ENCODE data around the gene TNPO3.
A peak's percentile ranks its signal among the peaks of the same experiment; 100 is the strongest.
"Not testable (repeated sequence)": the region's sequence is repeated elsewhere in the genome, so short reads cannot be mapped to it uniquely, and the experiment has no call there.

Gene TNPO3

DNA sequence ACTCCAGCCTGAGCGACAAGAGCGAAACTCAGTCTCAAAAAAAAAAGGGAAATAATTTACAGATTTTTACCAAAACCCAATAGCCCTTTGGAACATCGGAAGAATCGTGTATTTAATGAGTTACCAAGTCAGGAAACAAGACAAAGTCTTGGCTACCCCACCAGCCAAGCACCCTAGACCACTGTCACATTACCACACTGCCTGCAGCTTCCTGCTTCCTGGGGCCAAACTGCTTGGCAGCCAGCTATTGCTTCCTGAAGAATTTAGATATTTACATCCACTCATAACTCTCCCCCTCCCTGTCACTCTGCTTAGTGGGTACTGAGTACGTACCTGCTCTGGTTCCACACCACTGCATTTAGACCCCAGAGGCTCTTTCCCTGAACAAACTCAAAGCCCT lies 14.1 kb upstream of the TNPO3 start:
- Histone ChIP-seq H3K9ac (no peak overlapping the region), H3K36me3 (ENCODE audit: insufficient read depth) (no peaks in the 10 kb centered on the region), H2AFZ (ENCODE audit: low read depth) (no peak overlapping the region; the same call in 1 of the 2 replicates), H3K4me3 (IDR thresholded peaks at IDR 0.05; ENCODE audit: insufficient read depth, low read depth, low read length) (no peak overlapping the region), H3K27ac (no peak overlapping the region), H3K4me2 (no peak overlapping the region), H4K20me1 (ENCODE audit: insufficient read depth) (no peaks in the 10 kb centered on the region), H3K4me1 (ENCODE audit: low read depth, poor library complexity, severe bottlenecking) (peaks cover 53% of the 10 kb centered on the region), H3K27me3 (ENCODE audit: insufficient read depth, low read depth) (no peaks in the 10 kb centered on the region), H3K79me2 (ENCODE audit: insufficient read depth, low read depth) (no peaks in the 10 kb centered on the region)
- no peak for TF ChIP-seq CTCF (conservative IDR thresholded peaks at IDR 0.05; ENCODE audit: low read depth, low read length)

DNA sequence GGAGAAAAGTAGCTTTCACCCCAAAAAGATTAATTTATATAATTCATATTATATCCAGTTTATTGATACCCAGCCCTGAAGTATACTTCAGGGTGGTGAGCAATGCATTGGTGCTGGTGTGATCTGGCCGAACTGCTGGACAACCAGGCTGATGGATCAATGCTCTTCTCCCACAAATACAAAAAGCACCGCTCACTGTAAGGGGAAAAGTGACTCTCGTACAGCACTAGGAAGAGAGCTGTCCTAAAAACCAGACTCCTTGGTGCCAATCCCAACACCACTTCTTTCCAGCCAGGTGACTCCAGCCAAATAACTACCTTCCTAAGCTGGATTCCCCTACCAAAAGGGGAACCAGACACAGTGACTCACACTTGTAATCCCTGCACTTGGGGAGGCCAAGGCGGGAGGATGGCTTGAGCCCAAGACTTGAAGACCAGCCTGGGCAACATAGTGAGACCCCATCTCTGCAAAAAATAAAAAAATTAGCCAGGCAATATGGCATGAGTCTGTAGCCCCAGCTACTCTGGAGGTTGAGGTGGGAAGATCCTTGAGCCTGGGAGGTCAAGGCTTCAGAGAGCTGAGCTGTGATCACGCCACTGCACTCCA lies 13.1 kb upstream of the TNPO3 start:
- H3K27ac ChIP-seq: peak overlapping the region; percentile 52; the same call in 1 of the 2 replicates
- H3K4me2 ChIP-seq: no peak overlapping the region
- 0 out of 2 replicates have a peak overlapping the region, but pooled peaks have one; percentile 11 for H2AFZ ChIP-seq (ENCODE audit: low read depth)
- H3K79me2 ChIP-seq (ENCODE audit: insufficient read depth, low read depth): no peaks in the 10 kb centered on the region
- no peak for TF ChIP-seq CTCF (conservative IDR thresholded peaks at IDR 0.05; ENCODE audit: low read depth, low read length)
- no peaks in the 10 kb centered on the region for H3K27me3 ChIP-seq (ENCODE audit: insufficient read depth, low read depth)
- H4K20me1 ChIP-seq (ENCODE audit: insufficient read depth): no peaks in the 10 kb centered on the region
- H3K36me3 ChIP-seq (ENCODE audit: insufficient read depth): no peaks in the 10 kb centered on the region
- H3K4me1 ChIP-seq (ENCODE audit: low read depth, poor library complexity, severe bottlenecking): peaks cover 44% of the 10 kb centered on the region
- no peak overlapping the region for H3K4me3 ChIP-seq (IDR thresholded peaks at IDR 0.05; ENCODE audit: insufficient read depth, low read depth, low read length)
- no peak overlapping the region for H3K9ac ChIP-seq

- H4K20me1 ChIP-seq (ENCODE audit: insufficient read depth); H3K9ac ChIP-seq; H3K36me3 ChIP-seq (ENCODE audit: insufficient read depth); H3K79me2 ChIP-seq (ENCODE audit: insufficient read depth, low read depth); H3K27me3 ChIP-seq (ENCODE audit: insufficient read depth, low read depth); H3K4me3 ChIP-seq (IDR thresholded peaks at IDR 0.05; ENCODE audit: insufficient read depth, low read depth, low read length): not testable (repeated sequence)
- H3K4me2 ChIP-seq: peak overlapping the region; percentile 14
- H3K27ac ChIP-seq: peak overlapping the region; percentile 52; the same call in 1 of the 2 replicates
- H2AFZ ChIP-seq (ENCODE audit: low read depth): peak overlapping the region; percentile 11
- peaks cover 35% of the 10 kb centered on the region for H3K4me1 ChIP-seq (ENCODE audit: low read depth, poor library complexity, severe bottlenecking)
Observed at GRCh38 chr7:129067132-129067561, 12.2 kb upstream of the TNPO3 start.

DNA sequence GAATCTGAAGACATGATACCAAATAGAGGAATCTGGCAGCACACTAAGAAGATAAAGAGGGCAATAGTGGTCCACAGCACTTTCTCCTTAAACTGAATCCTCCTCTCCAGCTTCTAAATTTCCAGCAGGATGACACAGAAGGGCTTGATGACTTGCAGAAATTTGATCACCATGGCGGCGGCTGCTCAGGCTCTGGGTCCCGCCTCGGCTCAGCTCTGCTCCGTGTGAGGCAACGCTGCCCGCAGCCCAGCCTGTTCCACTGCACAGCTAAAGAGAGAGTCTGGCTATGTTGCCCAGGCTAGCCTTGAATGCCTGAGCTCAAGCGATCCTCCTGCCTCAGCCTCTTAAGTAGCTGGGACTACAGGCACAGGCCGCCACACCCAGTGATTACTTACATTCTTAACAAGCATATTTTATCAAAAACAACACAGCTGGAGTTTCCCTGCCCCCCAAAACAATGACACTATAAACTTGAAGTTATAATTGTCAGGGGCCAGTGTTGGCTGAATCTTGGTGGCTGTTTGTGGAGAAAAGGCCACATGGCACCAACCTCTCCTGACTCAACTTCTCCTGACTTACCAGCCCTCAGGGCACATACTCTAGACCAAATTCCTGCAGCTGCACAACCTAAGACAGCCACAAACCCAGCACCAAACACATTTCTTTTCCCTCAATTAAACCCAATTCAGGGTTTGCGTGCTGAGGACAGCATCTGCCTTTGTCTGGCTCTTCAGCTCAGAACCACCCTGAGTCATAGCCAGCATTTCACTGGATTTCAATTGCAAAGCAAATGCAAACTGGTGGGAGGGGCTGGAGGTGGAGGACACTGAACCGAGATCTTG lies 11.6 kb upstream of the TNPO3 start:
- Histone ChIP-seq H3K9ac (peak overlapping the region; percentile 1; the same call in 1 of the 2 replicates), H3K4me3 (IDR thresholded peaks at IDR 0.05; ENCODE audit: insufficient read depth, low read depth, low read length) (no peak overlapping the region), H3K27me3 (ENCODE audit: insufficient read depth, low read depth) (no peaks in the 10 kb centered on the region), H4K20me1 (ENCODE audit: insufficient read depth) (no peaks in the 10 kb centered on the region), H3K4me1 (ENCODE audit: low read depth, poor library complexity, severe bottlenecking) (peaks cover 28% of the 10 kb centered on the region), H2AFZ (ENCODE audit: low read depth) (peak overlapping the region; percentile 15), H3K79me2 (ENCODE audit: insufficient read depth, low read depth) (no peaks in the 10 kb centered on the region), H3K4me2 (peak overlapping the region; percentile 14), H3K27ac (peak overlapping the region; percentile 52; the same call in 1 of the 2 replicates), H3K36me3 (ENCODE audit: insufficient read depth) (no peaks in the 10 kb centered on the region)
- TF ChIP-seq CTCF (conservative IDR thresholded peaks at IDR 0.05; ENCODE audit: low read depth, low read length): no peak

All from KMS-11 (cell line).